Activated naive CD8-positive, alpha-beta T cell treated with anti-CD3 and anti-CD28 coated beads, Interleukin-2, amount 10 ng/mL, durations not matched to agents 7 days and 5 days (primary cell): ENCODE measurements around the gene DMD. TPM values are rescaled to one million over a fixed set of nuclear protein-coding genes. Genes with fewer than 3 reads are reported as not detected.

ENCODE experiments used
- ATAC-seq: fragments of 150-1000 bp; cut with Tn5 transposase; one replicate; pipeline ENCODE4 v1.10.0; 2021; ENCODE audit warnings: low read depth, moderate library complexity
- POLR2A ChIA-PET: fragments of 350-600 bp; sonication (Branson Sonifier 250); formaldehyde crosslinking; loops from one replicate; lab custom pipeline; 2021; ENCODE audit warnings: antibody characterized with exemption; lab: Charles Lee
- DNase-seq: peaks from one replicate; pipeline ENCODE4 v3.0.0; 2021
- H3K27ac Mint-ChIP-seq: one replicate; pipeline ENCODE4 v1.8.0; 2022; ENCODE audit warnings: mild to moderate bottlenecking, mixed read lengths
- H3K27me3 Mint-ChIP-seq: one replicate; pipeline ENCODE4 v1.8.0; 2022; ENCODE audit warnings: mild to moderate bottlenecking, moderate library complexity, mixed read lengths
- H3K36me3 Mint-ChIP-seq: one replicate; pipeline ENCODE4 v1.8.0; 2021; ENCODE audit warnings: mild to moderate bottlenecking, mixed read lengths
- H3K4me1 Mint-ChIP-seq: one replicate; pipeline ENCODE4 v1.8.0; 2021; ENCODE audit warnings: mixed read lengths
- H3K4me3 Mint-ChIP-seq: one replicate; pipeline ENCODE4 v1.8.0; 2022; ENCODE audit warnings: mild to moderate bottlenecking, moderate library complexity, mixed read lengths
- H3K9me3 Mint-ChIP-seq: one replicate; pipeline ENCODE4 v1.8.0; 2021; ENCODE audit warnings: mixed read lengths
- total RNA-seq, 2 experiments: library from RNA; stranded (reverse); gene quantifications; one replicate each; pipeline ENCODE4 v1.2.3, GENCODE V29; 2021

DMD gene
- total RNA-seq, 2 experiments from 2014 or later: 0.17 TPM; not detected in 1

- H3K27me3 Mint-ChIP-seq: no peaks in the 10 kb centered on the region
- POLR2A ChIA-PET: no interaction called here
- no peak overlapping the region for H3K27ac Mint-ChIP-seq
- no peaks in the 10 kb centered on the region for H3K36me3 Mint-ChIP-seq
- ATAC-seq (no peak), DNase-seq (no peak)
- H3K9me3 Mint-ChIP-seq: no peaks in the 10 kb centered on the region
- H3K4me3 Mint-ChIP-seq: no peak overlapping the region
- H3K4me1 Mint-ChIP-seq: no peaks in the 10 kb centered on the region
These were observed 1843.5 kb downstream of the DMD start for GRCh38 chrX:31367816-31368215.

GRCh38 chrX:31366041-31366440 is 1845.3 kb downstream of the DMD start:
- no peaks in the 10 kb centered on the region for H3K27me3 Mint-ChIP-seq
- no peaks in the 10 kb centered on the region for H3K9me3 Mint-ChIP-seq
- H3K4me1 Mint-ChIP-seq: no peaks in the 10 kb centered on the region
- H3K36me3 Mint-ChIP-seq: no peaks in the 10 kb centered on the region
- no peak overlapping the region for H3K4me3 Mint-ChIP-seq
- POLR2A ChIA-PET: no interaction called here
- H3K27ac Mint-ChIP-seq: no peak overlapping the region
- ATAC-seq (no peak), DNase-seq (no peak)

- Mint-ChIP-seq H3K27ac (no peak overlapping the region), H3K36me3 (no peaks in the 10 kb centered on the region), H3K27me3 (peaks cover 2% of the 10 kb centered on the region), H3K4me1 (no peaks in the 10 kb centered on the region), H3K9me3 (no peaks in the 10 kb centered on the region), H3K4me3 (no peak overlapping the region)
- DNase-seq (no peak), ATAC-seq (no peak)
- POLR2A ChIA-PET: no interaction called here
These were observed 1854.8 kb downstream of the DMD start for GRCh38 chrX:31356275-31357212.

GRCh38 chrX:31355206-31355955 is 1856.0 kb downstream of the DMD start:
- no peak overlapping the region for H3K4me3 Mint-ChIP-seq
- no peaks in the 10 kb centered on the region for H3K36me3 Mint-ChIP-seq
- no peaks in the 10 kb centered on the region for H3K9me3 Mint-ChIP-seq
- no peak for ATAC-seq
- no peak overlapping the region for H3K27ac Mint-ChIP-seq
- H3K27me3 Mint-ChIP-seq: peaks cover 2% of the 10 kb centered on the region
- no peaks in the 10 kb centered on the region for H3K4me1 Mint-ChIP-seq
- POLR2A ChIA-PET: no interaction called here
- no peak for DNase-seq

- ATAC-seq: no peak
- Mint-ChIP-seq H3K4me3 (no peak overlapping the region), H3K27me3 (peaks cover 2% of the 10 kb centered on the region), H3K4me1 (no peaks in the 10 kb centered on the region), H3K9me3 (no peaks in the 10 kb centered on the region), H3K36me3 (no peaks in the 10 kb centered on the region), H3K27ac (no peak overlapping the region)
- DNase-seq: no peak
- POLR2A ChIA-PET: no interaction called here
These were observed 1858.3 kb downstream of the DMD start for GRCh38 chrX:31353095-31353494.

GRCh38 chrX:31350808-31351074 is 1860.6 kb downstream of the DMD start:
- no peaks in the 10 kb centered on the region for H3K36me3 Mint-ChIP-seq
- H3K9me3 Mint-ChIP-seq: no peaks in the 10 kb centered on the region
- peaks cover 2% of the 10 kb centered on the region for H3K27me3 Mint-ChIP-seq

GRCh38 chrX:31349515-31349914 is 1861.8 kb downstream of the DMD start:
- H3K27ac Mint-ChIP-seq: no peak overlapping the region
- POLR2A ChIA-PET: no interaction called here
- DNase-seq (no peak), ATAC-seq (no peak)
- no peaks in the 10 kb centered on the region for H3K4me1 Mint-ChIP-seq
- H3K4me3 Mint-ChIP-seq: no peak overlapping the region
- H3K9me3 Mint-ChIP-seq: no peaks in the 10 kb centered on the region
- no peaks in the 10 kb centered on the region for H3K36me3 Mint-ChIP-seq
- H3K27me3 Mint-ChIP-seq: peaks cover 2% of the 10 kb centered on the region

More at GRCh38 chrX:31350808-31351074, 1860.6 kb downstream of the DMD start:
- Mint-ChIP-seq H3K4me1 (no peaks in the 10 kb centered on the region), H3K4me3 (no peak overlapping the region), H3K27ac (no peak overlapping the region)
- DNase-seq: no peak
- ATAC-seq: no peak
- POLR2A ChIA-PET: no interaction called here

GRCh38 chrX:31340587-31340986 is 1870.8 kb downstream of the DMD start:
- no peaks in the 10 kb centered on the region for H3K9me3 Mint-ChIP-seq
- ATAC-seq (no peak), DNase-seq (no peak)
- no peak overlapping the region for H3K27ac Mint-ChIP-seq
- H3K4me1 Mint-ChIP-seq: no peaks in the 10 kb centered on the region
- H3K27me3 Mint-ChIP-seq: no peaks in the 10 kb centered on the region
- H3K36me3 Mint-ChIP-seq: no peaks in the 10 kb centered on the region
- POLR2A ChIA-PET: no interaction called here
- no peak overlapping the region for H3K4me3 Mint-ChIP-seq

- Mint-ChIP-seq H3K27ac (no peak overlapping the region), H3K36me3 (no peaks in the 10 kb centered on the region), H3K4me1 (no peaks in the 10 kb centered on the region), H3K27me3 (no peaks in the 10 kb centered on the region), H3K9me3 (no peaks in the 10 kb centered on the region), H3K4me3 (no peak overlapping the region)
- POLR2A ChIA-PET: no interaction called here
- no peak for DNase-seq
- ATAC-seq: no peak
These were observed 1872.4 kb downstream of the DMD start for GRCh38 chrX:31338991-31339350.

- Mint-ChIP-seq H3K27ac (no peak overlapping the region), H3K36me3 (no peaks in the 10 kb centered on the region), H3K4me3 (no peak overlapping the region), H3K9me3 (no peaks in the 10 kb centered on the region), H3K27me3 (no peaks in the 10 kb centered on the region), H3K4me1 (no peaks in the 10 kb centered on the region)
- ATAC-seq (no peak), DNase-seq (no peak)
- POLR2A ChIA-PET: no interaction called here
These were observed 1874.0 kb downstream of the DMD start for GRCh38 chrX:31337332-31337731.

GRCh38 chrX:31336419-31336818 is 1874.9 kb downstream of the DMD start:
- Mint-ChIP-seq H3K27ac (no peak overlapping the region), H3K27me3 (no peaks in the 10 kb centered on the region), H3K9me3 (no peaks in the 10 kb centered on the region), H3K4me1 (no peaks in the 10 kb centered on the region), H3K4me3 (no peak overlapping the region), H3K36me3 (no peaks in the 10 kb centered on the region)
- DNase-seq: no peak
- POLR2A ChIA-PET: no interaction called here
- no peak for ATAC-seq

GRCh38 chrX:31334997-31335396 is 1876.4 kb downstream of the DMD start:
- POLR2A ChIA-PET: no interaction called here
- ATAC-seq (no peak), DNase-seq (no peak)
- H3K9me3 Mint-ChIP-seq: no peaks in the 10 kb centered on the region
- H3K4me3 Mint-ChIP-seq: no peak overlapping the region
- H3K4me1 Mint-ChIP-seq: no peaks in the 10 kb centered on the region
- no peaks in the 10 kb centered on the region for H3K36me3 Mint-ChIP-seq
- no peak overlapping the region for H3K27ac Mint-ChIP-seq
- H3K27me3 Mint-ChIP-seq: no peaks in the 10 kb centered on the region

- Mint-ChIP-seq H3K4me3 (no peak overlapping the region), H3K9me3 (no peaks in the 10 kb centered on the region), H3K27me3 (no peaks in the 10 kb centered on the region), H3K36me3 (no peaks in the 10 kb centered on the region), H3K27ac (no peak overlapping the region), H3K4me1 (no peaks in the 10 kb centered on the region)
- DNase-seq (no peak), ATAC-seq (no peak)
- POLR2A ChIA-PET: no interaction called here
These were observed 1878.1 kb downstream of the DMD start for GRCh38 chrX:31333165-31333831.

GRCh38 chrX:31331928-31332327 is 1879.4 kb downstream of the DMD start:
- Mint-ChIP-seq H3K27ac (no peak overlapping the region), H3K27me3 (no peaks in the 10 kb centered on the region), H3K9me3 (no peaks in the 10 kb centered on the region), H3K4me3 (no peak overlapping the region), H3K36me3 (no peaks in the 10 kb centered on the region), H3K4me1 (no peaks in the 10 kb centered on the region)
- DNase-seq (no peak), ATAC-seq (no peak)
- POLR2A ChIA-PET: no interaction called here
